WTC11 (cell line): ENCODE measurements around the gene SLC4A8. TPM values are rescaled to one million over a fixed set of nuclear protein-coding genes. Genes with fewer than 3 reads are reported as not detected.

Experiments used
- ATAC-seq: fragments of 200-7000 bp; cut with Tn5 transposase; 2 replicates; pipeline ENCODE4 v1.10.0; 2021; ENCODE audit warnings: mild to moderate bottlenecking, moderate library complexity
- CTCF ChIA-PET: fragments of 300-600 bp; sonication (Branson Sonifier 250); formaldehyde crosslinking; loops from one replicate; lab custom pipeline; 2021; ENCODE audit warnings: antibody characterized with exemption; lab: Charles Lee
- POLR2A ChIA-PET: fragments of 350-600 bp; sonication (Branson Sonifier 250); formaldehyde crosslinking; loops from one replicate; lab custom pipeline; 2021; ENCODE audit warnings: antibody characterized with exemption; lab: Charles Lee
- DNase-seq: peaks from one replicate; pipeline ENCODE4 v3.0.0; 2021; ENCODE audit warnings: low spot score
- H3K27ac Mint-ChIP-seq: 2 replicates; pipeline ENCODE4 v1.8.0; 2021; ENCODE audit warnings: mixed read lengths
- H3K27me3 Mint-ChIP-seq: 2 replicates; pipeline ENCODE4 v1.8.0; 2021; ENCODE audit warnings: low read depth, mild to moderate bottlenecking, moderate library complexity, mixed read lengths
- H3K36me3 Mint-ChIP-seq: 2 replicates; pipeline ENCODE4 v1.8.0; 2021; ENCODE audit warnings: mixed read lengths
- H3K4me1 Mint-ChIP-seq: 2 replicates; pipeline ENCODE4 v1.8.0; 2022; ENCODE audit warnings: mixed read lengths
- H3K4me3 Mint-ChIP-seq: 2 replicates; pipeline ENCODE4 v1.8.0; 2021; ENCODE audit warnings: mild to moderate bottlenecking, moderate library complexity, mixed read lengths
- H3K9me3 Mint-ChIP-seq: 2 replicates; pipeline ENCODE4 v1.8.0; 2021; ENCODE audit warnings: mixed read lengths
- CBFB ChIP-seq: sonication (generic); formaldehyde crosslinking; IDR thresholded peaks from 2 replicates; pipeline ENCODE4 v1.8.1; 2022; ENCODE audit warnings: mild to moderate bottlenecking, low read depth, missing genetic modification reagents
- CREB1 ChIP-seq: sonication (generic); formaldehyde crosslinking; IDR thresholded peaks from 2 replicates; pipeline ENCODE4 v1.8.0; 2023; ENCODE audit warnings: mild to moderate bottlenecking, missing genetic modification reagents
- CTCF ChIP-seq: fragments of 200-600 bp; IDR thresholded peaks from 2 replicates; pipeline ENCODE4 v1.8.0; 2022; ENCODE audit warnings: antibody characterized with exemption
- ERG ChIP-seq: fragments of 250-450 bp; sonication (Bioruptor Pico); IDR thresholded peaks from 2 replicates; pipeline ENCODE4 v1.8.0; 2021; ENCODE audit warnings: mild to moderate bottlenecking
- ESRRA ChIP-seq: sonication (generic); formaldehyde crosslinking; IDR thresholded peaks from 2 replicates; pipeline ENCODE4 v1.8.1; 2022; ENCODE audit warnings: mild to moderate bottlenecking, missing genetic modification reagents, borderline replicate concordance
- FOXP4 ChIP-seq: sonication (generic); formaldehyde crosslinking; IDR thresholded peaks from 2 replicates; pipeline ENCODE4 v1.8.0; 2022; ENCODE audit warnings: mild to moderate bottlenecking, missing genetic modification reagents
- GRHL2 ChIP-seq: fragments of 250-450 bp; sonication (Bioruptor Pico); IDR thresholded peaks from 2 replicates; pipeline ENCODE4 v1.8.0; 2022; ENCODE audit warnings: mild to moderate bottlenecking, moderate library complexity; ENCODE audit not compliant: insufficient replicate concordance, severe bottlenecking
- HMGA2 ChIP-seq: fragments of 250-450 bp; sonication (Bioruptor Pico); IDR thresholded peaks from 2 replicates; pipeline ENCODE4 v1.4.0; 2021; ENCODE audit warnings: mild to moderate bottlenecking, moderate library complexity
- JUN ChIP-seq: sonication (generic); formaldehyde crosslinking; IDR thresholded peaks from 2 replicates; pipeline ENCODE4 v1.8.0; 2023; ENCODE audit warnings: mild to moderate bottlenecking, missing genetic modification reagents
- MAX ChIP-seq: sonication (generic); formaldehyde crosslinking; IDR thresholded peaks from 2 replicates; pipeline ENCODE4 v1.8.0; 2022; ENCODE audit warnings: mild to moderate bottlenecking, missing genetic modification reagents
- NR1H2 ChIP-seq: sonication (generic); formaldehyde crosslinking; IDR thresholded peaks from 2 replicates; pipeline ENCODE4 v1.9.0; 2021; ENCODE audit warnings: mild to moderate bottlenecking, moderate library complexity, missing genetic modification reagents
- NR3C1 ChIP-seq: sonication (generic); formaldehyde crosslinking; conservative IDR thresholded peaks from 2 replicates; pipeline ENCODE4 v1.8.1; 2023; ENCODE audit warnings: low read depth, mild to moderate bottlenecking, missing genetic modification reagents
- PRRX2 ChIP-seq: fragments of 250-450 bp; sonication (Bioruptor Pico); IDR thresholded peaks from 2 replicates; pipeline ENCODE4 v1.8.0; 2021; ENCODE audit warnings: mild to moderate bottlenecking
- TP53 ChIP-seq: sonication (generic); formaldehyde crosslinking; IDR thresholded peaks from 2 replicates; pipeline ENCODE4 v1.8.1; 2023; ENCODE audit warnings: mild to moderate bottlenecking, missing genetic modification reagents
- ZBTB43 ChIP-seq: sonication (generic); formaldehyde crosslinking; IDR thresholded peaks from 2 replicates; pipeline ENCODE4 v1.8.1; 2023; ENCODE audit warnings: mild to moderate bottlenecking, missing genetic modification reagents
- ZMAT4 ChIP-seq: fragments of 250-450 bp; sonication (Bioruptor Pico); IDR thresholded peaks from 2 replicates; pipeline ENCODE4 v1.9.0; 2021; ENCODE audit warnings: mild to moderate bottlenecking
- ZNF232 ChIP-seq: sonication (generic); formaldehyde crosslinking; IDR thresholded peaks from 2 replicates; pipeline ENCODE4 v1.8.0; 2022; ENCODE audit warnings: mild to moderate bottlenecking, missing genetic modification reagents
- ZNF281 ChIP-seq: sonication (generic); formaldehyde crosslinking; IDR thresholded peaks from 2 replicates; pipeline ENCODE4 v1.8.0; 2023; ENCODE audit warnings: mild to moderate bottlenecking, missing genetic modification reagents
- ZNF317 ChIP-seq: sonication (generic); formaldehyde crosslinking; IDR thresholded peaks from 2 replicates; pipeline ENCODE4 v1.8.1; 2023; ENCODE audit warnings: low read depth, mild to moderate bottlenecking, moderate library complexity, missing genetic modification reagents, borderline replicate concordance
- ZNF416 ChIP-seq: fragments of 250-450 bp; sonication (Bioruptor Pico); IDR thresholded peaks from 2 replicates; pipeline ENCODE4 v1.9.0; 2021; ENCODE audit warnings: mild to moderate bottlenecking, inconsistent platforms
- total RNA-seq: library from RNA; stranded (reverse); gene quantifications from 3 replicates; pipeline ENCODE4 v1.2.3, GENCODE V29; 2021
- TF ChIP-seq, protein P1 (sequence below): fragments of 250-450 bp; sonication (Bioruptor Pico); conservative IDR thresholded peaks from 2 replicates; pipeline ENCODE4 v1.9.0; 2021; ENCODE audit warnings: mild to moderate bottlenecking

Gene SLC4A8
- total RNA-seq, 1 experiment from 2014 or later, result 16.9 TPM

DNA sequence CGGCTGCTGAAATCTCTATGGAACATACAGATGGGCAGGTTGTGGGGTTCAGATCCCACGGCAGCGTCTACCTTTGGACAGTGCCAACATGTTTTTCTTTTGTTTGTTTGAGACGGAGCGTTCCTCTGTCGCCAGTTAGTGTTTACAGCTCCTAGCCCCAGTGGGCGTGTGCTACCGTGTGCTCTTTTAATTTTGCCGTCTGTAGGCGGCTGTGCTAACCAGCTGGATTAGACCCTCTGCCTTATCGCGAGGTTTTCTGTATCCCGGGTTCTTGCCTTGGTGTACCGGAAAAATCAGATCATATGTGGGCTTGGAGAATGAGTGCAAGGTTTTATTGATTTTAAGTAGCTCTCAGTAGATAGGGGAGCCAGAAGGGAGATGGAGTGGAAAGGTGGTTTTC, 23.6 kb upstream of the SLC4A8 start (continued):
- TF ChIP-seq PRRX2, result no peak

DNA sequence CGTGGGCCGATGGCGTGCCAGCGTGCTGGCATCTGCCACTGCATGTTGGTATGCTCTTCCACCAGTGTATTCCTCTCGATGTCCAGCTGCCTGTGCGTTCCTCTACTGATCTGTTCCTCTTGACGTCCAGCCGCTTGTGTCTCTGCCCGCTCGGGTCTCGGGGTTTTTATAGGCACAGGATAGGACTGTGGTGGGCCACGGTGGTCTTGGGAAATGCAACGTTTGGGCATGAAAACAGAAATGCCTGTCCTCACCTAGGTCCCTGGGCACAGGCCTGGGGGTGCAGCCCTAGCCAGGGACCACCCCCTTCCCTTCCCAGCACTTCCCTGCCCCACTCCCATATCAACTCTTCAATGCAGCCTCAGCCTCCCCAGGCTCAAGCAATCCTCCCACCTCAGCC, 23.1 kb upstream of the SLC4A8 start:
- no peak for TF ChIP-seq GRHL2 (CRISPR knock-in tag)
- DNase-seq (no peak), ATAC-seq (no peak)
- Mint-ChIP-seq H3K36me3 (no peaks in the 10 kb centered on the region), H3K4me1 (0 out of 2 replicates have a peak, but pooled peaks cover 2% of the 10 kb centered on the region), H3K4me3 (no peak overlapping the region), H3K27me3 (no peaks in the 10 kb centered on the region), H3K9me3 (no peaks in the 10 kb centered on the region), H3K27ac (no peak overlapping the region)
- ChIA-PET CTCF (no interaction called here), POLR2A (no interaction called here)

- no peak for TF ChIP-seq ZNF317 (CRISPR knock-in tag)
- no peak for TF ChIP-seq MAX (CRISPR knock-in tag)
- TF ChIP-seq, protein P1, sequence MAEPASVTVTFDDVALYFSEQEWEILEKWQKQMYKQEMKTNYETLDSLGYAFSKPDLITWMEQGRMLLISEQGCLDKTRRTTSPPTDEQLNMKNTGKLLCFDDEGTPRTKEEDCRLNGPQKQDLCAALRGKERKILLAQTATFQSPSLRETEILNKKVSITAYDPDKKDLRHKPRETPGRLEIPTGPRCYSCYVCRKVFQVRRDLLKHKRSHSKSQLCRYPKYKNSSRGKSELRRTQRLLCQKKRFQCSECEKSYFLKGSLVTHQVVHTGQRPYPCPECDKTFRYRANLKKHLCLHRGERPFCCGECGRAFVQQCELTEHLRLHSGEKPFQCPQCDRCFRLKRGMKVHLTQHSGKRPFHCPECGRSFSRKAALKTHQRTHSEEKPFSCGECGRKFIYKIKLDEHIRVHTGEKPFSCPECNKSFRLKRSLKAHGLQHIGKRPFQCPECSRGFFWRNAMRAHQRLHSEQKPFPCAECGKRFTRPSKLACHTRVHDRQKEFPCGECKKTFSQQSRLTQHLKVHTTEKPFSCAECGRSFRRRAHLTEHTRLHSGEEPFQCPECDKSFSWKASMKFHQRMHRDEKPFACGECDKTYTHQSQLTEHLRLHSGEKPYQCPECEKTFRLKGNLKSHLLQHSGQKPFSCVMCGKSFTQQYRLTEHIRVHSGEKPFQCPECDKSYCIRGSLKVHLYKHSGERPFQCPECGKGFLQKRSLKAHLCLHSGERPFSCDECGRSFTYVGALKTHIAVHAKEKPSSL (CRISPR knock-in tag), result no peak
- no peak for TF ChIP-seq NR3C1 (CRISPR knock-in tag)
- no peak for TF ChIP-seq HMGA2 (CRISPR knock-in tag)
- TF ChIP-seq CREB1 (CRISPR knock-in tag), result no peak
- no peak for TF ChIP-seq CTCF
- no peak for TF ChIP-seq ZMAT4 (CRISPR knock-in tag)
- TF ChIP-seq TP53 (CRISPR knock-in tag), result no peak
- no peak for TF ChIP-seq ZNF232 (CRISPR knock-in tag)
- no peak for TF ChIP-seq CBFB (CRISPR knock-in tag)
- no peak for TF ChIP-seq NR1H2 (CRISPR knock-in tag)
- TF ChIP-seq ZNF416 (CRISPR knock-in tag), result no peak
- TF ChIP-seq ESRRA (CRISPR knock-in tag), result no peak
- no peak for TF ChIP-seq FOXP4 (CRISPR knock-in tag)
- no peak for TF ChIP-seq GRHL2 (CRISPR knock-in tag)
- no peak for TF ChIP-seq JUN (CRISPR knock-in tag)
- TF ChIP-seq ERG (CRISPR knock-in tag), result no peak
- TF ChIP-seq ZNF281, result no peak
- no peak for TF ChIP-seq ZBTB43
- H3K4me1 Mint-ChIP-seq, result 0 out of 2 replicates have a peak, but pooled peaks cover 2% of the 10 kb centered on the region
- H3K27ac Mint-ChIP-seq, result no peak overlapping the region
- CTCF ChIA-PET, result no interaction called here
- no peaks in the 10 kb centered on the region for H3K27me3 Mint-ChIP-seq
- H3K36me3 Mint-ChIP-seq, result no peaks in the 10 kb centered on the region
- ATAC-seq, result no peak
- no peak overlapping the region for H3K4me3 Mint-ChIP-seq
- POLR2A ChIA-PET, result no interaction called here
- DNase-seq, result no peak
- H3K9me3 Mint-ChIP-seq, result no peaks in the 10 kb centered on the region
Measured at GRCh38 chr12:51401900-51402299, 22.7 kb upstream of the SLC4A8 start.
